ENCODE data around the gene LELP1. TPM values are rescaled to one million over a fixed set of nuclear protein-coding genes. Genes with fewer than 3 reads are reported as not detected.

The LELP1 gene
- total RNA-seq, 2 donors from 2014 or later, result not detected

DNA sequence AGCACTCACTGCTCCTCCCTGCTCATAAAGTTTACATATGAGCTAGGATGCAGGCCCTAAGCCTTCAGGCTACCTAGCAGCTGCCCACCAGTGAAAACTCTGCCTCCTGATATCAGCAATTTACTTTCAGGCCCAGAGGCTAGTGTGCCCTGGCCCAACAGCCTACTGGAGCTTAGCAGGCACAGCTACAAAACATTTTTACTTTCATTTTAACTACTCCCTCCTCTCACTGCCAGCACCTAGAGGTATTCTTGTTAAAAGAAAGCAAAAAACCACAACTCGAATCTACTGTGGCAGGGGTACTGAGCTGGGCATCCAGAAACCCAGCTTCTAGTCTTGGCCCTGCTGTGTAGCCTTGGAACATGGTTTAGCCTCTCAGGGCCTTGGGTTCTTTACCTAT lies 50.5 kb downstream of the LELP1 start:
- intact Hi-C loops (cut with DNase I, micrococcal nuclease), result no loop called here
- no peak for DNase-seq
- ATAC-seq, result no peak

Other genes with a start within 250 kb of the LELP1 start
- not detected for gene SPRR4, start 232.8 kb upstream of the LELP1 start, total RNA-seq
- not detected for gene SPRR1A, start 219.3 kb upstream of the LELP1 start, total RNA-seq
- gene SPRR3, start 201.7 kb upstream of the LELP1 start, total RNA-seq, result not detected
- not detected for gene SPRR1B, start 172.2 kb upstream of the LELP1 start, total RNA-seq
- not detected for gene SPRR2D, start 162.3 kb upstream of the LELP1 start, total RNA-seq
- gene SPRR2A, start 145.9 kb upstream of the LELP1 start, total RNA-seq, result not detected
- not detected for gene SPRR2B, start 131.8 kb upstream of the LELP1 start, total RNA-seq
- not detected for gene SPRR2E, start 108.9 kb upstream of the LELP1 start, total RNA-seq
- not detected for gene SPRR2F, start 89.9 kb upstream of the LELP1 start, total RNA-seq
- gene SPRR2G, start 52.5 kb upstream of the LELP1 start, total RNA-seq, result not detected
- gene PRR9, start 14.2 kb downstream of the LELP1 start, total RNA-seq, result not detected
- gene LORICRIN, start 56.3 kb downstream of the LELP1 start, total RNA-seq, result not detected
- gene PGLYRP3, start 109.5 kb downstream of the LELP1 start, total RNA-seq, result not detected
- gene PGLYRP4, start 145.4 kb downstream of the LELP1 start, total RNA-seq, result not detected
- 10 to 100 TPM in 1 of 2 donors, 1 to 10 TPM in 1; 9.2 to 21.0 TPM for gene S100A9, start 154.4 kb downstream of the LELP1 start, total RNA-seq
- gene S100A12, start 172.2 kb downstream of the LELP1 start, total RNA-seq, result under 1 TPM in 1 of 2 donors, not detected in 1; 0.85 TPM
- 1 to 10 TPM; 1.2 to 6.7 TPM for gene S100A8, start 187.6 kb downstream of the LELP1 start, total RNA-seq
- gene S100A7A, start 213.1 kb downstream of the LELP1 start, total RNA-seq, result not detected

Data from left colon (tissue), 2 donors.